GM10847 (cell line): Measurements from ENCODE around the gene TSEN15.

Source experiments
- POLR2A ChIP-seq: IDR thresholded peaks from 2 replicates; pipeline ENCODE4 v1.6.1; 2011; ENCODE audit not compliant: insufficient read length; ENCODE audit errors: extremely low read depth

TSEN15 gene

GRCh38 chr1:184101571-184101970 is 50.0 kb downstream of the TSEN15 start:
- no peak for TF ChIP-seq POLR2A

GRCh38 chr1:184110272-184111204 is 59.0 kb downstream of the TSEN15 start:
- no peak for TF ChIP-seq POLR2A

- no peak for TF ChIP-seq POLR2A
These were observed 60.8 kb downstream of the TSEN15 start for GRCh38 chr1:184112176-184112948.

GRCh38 chr1:184113251-184113650 is 61.7 kb downstream of the TSEN15 start:
- no peak for TF ChIP-seq POLR2A

- no peak for TF ChIP-seq POLR2A
These were observed 63.4 kb downstream of the TSEN15 start for GRCh38 chr1:184114818-184115398.

GRCh38 chr1:184116287-184116686 is 64.8 kb downstream of the TSEN15 start:
- TF ChIP-seq POLR2A, result no peak

GRCh38 chr1:184118046-184118445 is 66.5 kb downstream of the TSEN15 start:
- TF ChIP-seq POLR2A, result no peak
